ENCODE measurements around the gene DNM3.

The DNM3 gene

DNA sequence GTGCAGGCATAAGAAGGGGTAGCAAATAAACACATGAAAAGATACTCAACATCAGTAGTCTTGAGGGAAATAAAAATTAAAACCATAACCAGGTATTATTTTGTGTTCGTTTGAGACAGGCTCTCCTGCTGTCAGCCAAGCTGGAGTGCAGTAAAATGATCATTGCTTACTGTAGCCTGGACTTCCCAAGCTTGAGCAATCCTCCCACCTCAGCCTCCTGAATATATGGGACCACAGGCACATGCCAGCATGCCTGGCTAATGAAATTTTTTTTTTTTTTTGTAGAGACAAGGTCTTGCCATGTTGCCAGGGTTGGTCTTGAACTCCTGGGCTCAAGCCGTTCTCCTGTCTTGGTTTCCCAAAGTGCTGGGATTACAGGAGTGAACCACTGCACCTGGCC is 108.0 kb downstream of the DNM3 start:
- DNase-seq (ENCODE audit: low read depth, low spot score), result no peak

DNA sequence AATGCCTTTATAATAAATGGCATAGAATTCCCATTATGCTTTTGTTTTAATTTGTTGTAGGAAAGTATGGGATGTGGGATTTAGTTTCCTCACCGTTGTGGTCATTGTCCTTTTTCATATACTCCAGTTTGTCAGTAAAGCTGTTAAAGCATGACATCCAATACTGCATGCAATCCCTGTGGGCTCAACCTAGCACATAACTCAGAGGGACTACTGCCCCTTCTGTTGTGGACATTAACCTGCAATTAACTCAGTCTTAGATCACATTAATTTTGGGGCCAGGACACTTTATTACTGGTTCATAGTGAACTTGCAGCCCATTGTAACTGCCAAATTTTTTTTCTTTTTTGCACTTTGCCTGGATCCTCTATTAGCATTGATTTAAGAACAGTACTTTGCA is 112.5 kb downstream of the DNM3 start:
- no peak overlapping the region for H3K4me3 ChIP-seq (ENCODE audit: low read length)
- DNase-seq (ENCODE audit: low read depth, low spot score), result no peak

More for the DNA sequence above, 108.0 kb downstream of the DNM3 start:
- H3K4me3 ChIP-seq (ENCODE audit: low read length), result no peak overlapping the region

DNA sequence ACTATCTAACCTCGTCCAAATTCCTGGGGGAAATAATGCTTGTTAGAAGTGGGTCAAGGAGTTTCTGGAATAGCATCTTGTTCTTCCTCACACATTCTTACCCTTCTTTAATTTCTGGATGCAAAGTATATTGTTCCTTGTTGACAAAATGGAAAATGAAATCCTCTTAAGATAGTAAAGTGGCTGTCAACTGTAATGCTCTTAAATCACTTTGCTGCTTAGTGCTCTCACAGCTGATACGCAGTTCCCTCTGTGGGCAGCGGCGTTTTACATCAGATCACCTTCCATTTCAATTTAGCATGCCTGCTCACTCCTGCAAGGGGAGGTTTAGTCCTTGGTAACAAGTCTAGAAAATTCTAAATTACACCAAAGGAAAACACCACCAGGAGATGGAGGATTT is 113.1 kb downstream of the DNM3 start:
- no peak overlapping the region for H3K4me3 ChIP-seq (ENCODE audit: low read length)
- no peak for DNase-seq (ENCODE audit: low read depth, low spot score)

DNA sequence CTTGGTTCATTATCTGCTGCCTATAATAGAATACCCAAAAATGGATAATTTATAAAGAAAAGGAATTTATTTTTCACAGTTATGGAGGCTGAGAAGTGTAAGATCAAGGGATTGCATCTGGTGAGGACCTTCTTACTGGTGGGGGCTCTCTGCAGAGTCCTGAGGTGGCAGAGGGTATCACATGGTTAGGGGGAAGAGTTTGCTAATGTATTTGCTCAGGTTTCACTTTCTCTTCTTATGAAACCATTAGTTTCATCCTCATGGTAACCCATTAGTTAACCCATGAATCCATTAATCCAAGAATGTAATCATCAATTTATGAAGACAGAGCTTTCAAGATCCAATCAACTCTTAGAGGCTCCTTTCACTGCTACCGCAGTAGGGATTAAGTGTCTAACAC is 120.6 kb downstream of the DNM3 start:
- DNase-seq (ENCODE audit: low read depth, low spot score), result no peak
- H3K4me3 ChIP-seq (ENCODE audit: low read length), result no peak overlapping the region

DNA sequence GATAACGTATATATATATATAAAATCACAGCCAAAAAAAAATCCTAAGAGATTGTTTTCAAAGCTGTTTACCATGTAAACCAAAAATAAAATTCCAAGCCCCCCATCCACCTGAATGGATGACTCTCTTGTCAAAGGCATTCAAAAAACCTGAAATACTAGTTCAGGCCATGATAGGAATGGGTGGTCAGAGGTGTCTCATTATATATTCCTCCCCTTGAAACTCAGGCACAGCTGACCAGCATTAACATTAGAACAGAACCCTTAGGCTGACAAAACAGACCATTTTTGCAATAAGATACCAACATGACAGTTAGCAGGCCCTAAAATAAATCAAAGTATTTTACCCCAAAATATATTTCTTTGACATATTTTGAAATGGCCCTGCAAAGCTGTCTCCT is 122.5 kb downstream of the DNM3 start:
- no peak overlapping the region for H3K4me3 ChIP-seq (ENCODE audit: low read length)
- DNase-seq (ENCODE audit: low read depth, low spot score), result no peak

DNA sequence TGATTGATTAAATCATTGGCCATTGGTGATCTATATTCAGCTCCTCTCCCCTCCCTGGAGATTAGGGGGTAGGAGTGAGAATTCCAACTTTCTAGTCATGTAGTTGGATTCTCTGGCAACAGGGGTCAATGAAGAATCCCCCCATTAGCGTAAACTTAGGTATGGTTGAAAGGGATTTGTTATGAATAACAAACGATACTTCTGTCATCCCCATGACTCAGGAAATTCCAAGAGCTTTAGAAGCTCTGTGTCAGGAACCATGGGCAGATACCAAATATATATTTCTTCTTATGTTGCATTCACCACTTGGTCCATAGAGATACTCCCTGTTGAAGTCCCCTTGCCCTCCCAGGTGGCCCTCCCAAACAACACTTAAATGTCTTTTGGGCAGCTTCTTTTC is 124.5 kb downstream of the DNM3 start:
- no peak for DNase-seq (ENCODE audit: low read depth, low spot score)

DNA sequence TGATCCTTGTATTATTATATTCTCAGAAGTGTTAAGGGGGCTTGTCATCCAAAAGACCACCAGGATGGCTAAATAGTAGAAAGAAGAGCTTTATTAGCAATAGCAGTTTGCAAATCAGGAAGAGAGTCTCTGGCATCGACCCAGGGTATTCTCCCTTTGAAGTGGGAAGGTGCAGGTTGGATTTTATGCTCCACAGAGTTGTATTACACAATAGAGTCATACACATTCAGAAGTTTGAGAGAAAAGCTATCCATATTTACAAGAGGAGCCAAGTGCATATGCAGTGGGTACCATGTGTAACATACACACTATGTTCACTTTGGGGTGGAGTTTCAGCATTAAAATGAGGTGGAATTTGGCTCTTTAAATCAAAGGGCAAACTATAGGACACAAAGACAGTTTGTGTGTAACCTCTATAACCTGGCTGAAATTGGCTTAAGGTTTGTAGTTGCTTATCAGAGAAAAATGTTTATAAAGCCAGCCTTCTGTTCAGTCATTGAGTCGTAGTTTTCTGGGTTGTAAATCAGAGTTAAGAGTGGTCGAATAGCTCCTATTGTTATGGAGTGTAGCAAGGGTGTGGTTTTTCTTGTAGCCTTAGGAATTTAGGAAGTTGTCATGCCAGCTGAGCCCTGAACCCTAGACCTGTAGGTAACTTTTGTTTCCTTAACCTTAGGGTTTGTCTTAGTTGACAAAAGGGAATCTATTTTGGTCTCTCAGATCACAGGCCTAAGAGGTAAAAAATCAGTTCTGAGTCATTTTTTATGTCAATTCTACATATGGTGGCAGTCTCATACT is 125.3 kb downstream of the DNM3 start:
- no peak for DNase-seq (ENCODE audit: low read depth, low spot score)
- H3K4me3 ChIP-seq (ENCODE audit: low read length), result no peak overlapping the region

More for the DNA sequence above, 124.5 kb downstream of the DNM3 start:
- H3K4me3 ChIP-seq (ENCODE audit: low read length), result no peak overlapping the region

DNA sequence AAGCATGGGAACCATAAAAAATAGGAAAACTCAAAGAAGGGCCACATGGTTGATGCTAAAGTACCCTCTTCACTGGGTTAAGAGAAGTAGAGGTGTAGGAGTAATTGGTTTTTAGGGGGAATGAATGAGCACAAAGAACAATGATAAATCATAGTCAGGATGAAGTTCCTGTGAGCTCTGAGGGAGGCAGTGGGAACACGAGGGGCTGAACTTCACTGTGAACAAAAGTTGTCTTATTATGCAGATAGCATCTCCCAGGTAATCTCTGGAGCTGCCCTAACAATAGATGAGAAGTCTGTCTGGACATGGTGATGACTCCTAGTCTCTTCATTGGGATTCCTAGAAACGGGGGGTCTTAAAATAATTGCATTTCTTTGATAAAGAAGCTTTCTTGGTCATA is 127.9 kb downstream of the DNM3 start:
- no peak for DNase-seq (ENCODE audit: low read depth, low spot score)
- H3K4me3 ChIP-seq (ENCODE audit: low read length), result no peak overlapping the region

DNA sequence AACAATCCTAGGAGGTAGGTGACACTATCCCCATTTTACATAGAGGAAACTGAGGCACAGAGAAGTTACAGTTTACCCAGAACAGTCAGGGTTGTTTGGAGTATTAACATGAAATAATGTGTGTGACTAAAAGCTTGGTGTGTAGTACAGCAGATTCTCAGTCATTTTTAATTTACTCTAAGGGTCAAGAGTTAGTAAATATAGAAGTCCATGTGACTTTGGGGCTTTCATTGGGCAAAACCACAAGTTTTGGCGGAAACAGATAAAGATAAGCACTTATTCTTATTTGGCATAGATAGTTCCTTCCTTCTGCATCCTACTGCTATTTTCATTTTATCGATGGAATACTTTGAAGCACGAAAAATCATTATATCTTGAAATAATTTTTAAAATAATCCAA is 128.5 kb downstream of the DNM3 start:
- DNase-seq (ENCODE audit: low read depth, low spot score), result no peak

DNA sequence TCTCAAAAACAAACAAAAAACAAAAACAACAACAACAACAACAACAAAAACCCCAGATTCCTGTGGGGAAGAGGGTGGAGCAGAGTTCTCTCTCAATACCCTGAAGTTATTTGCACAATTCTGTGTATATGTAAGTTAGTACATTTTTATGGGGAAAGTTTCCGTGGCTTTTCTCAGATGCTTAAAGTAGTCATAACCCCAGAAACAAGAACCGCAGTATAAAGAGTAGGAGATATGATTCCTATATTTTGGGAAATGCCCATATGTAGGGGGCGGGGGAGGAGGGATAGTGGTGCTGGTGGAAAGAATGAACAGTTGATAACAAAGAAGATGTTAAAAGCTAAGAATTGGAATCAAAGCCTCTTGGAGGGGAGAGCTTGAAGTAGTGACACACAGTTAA is 131.5 kb downstream of the DNM3 start:
- H3K4me3 ChIP-seq (ENCODE audit: low read length), result no peak overlapping the region
- DNase-seq (ENCODE audit: low read depth, low spot score), result no peak

More for the DNA sequence above, 128.5 kb downstream of the DNM3 start:
- no peak overlapping the region for H3K4me3 ChIP-seq (ENCODE audit: low read length)

DNA sequence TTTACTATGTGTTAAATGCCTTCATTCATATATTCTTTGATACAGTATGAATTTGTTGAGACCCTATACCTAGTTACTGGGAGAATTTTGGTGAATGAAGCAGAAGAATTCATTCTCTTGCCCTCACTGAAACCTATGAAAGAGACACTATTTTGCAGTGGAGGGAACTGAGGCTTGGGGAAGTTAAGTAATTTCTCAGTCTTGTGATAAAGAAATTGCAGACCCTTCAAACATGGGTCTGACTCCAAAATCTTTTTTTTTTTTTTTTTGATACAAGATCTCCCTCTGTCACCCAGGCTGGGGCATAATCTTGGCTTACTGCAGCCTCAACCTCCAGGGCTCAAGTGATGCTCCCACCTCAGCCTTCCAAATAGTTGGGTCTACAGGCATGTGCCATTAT is 132.1 kb downstream of the DNM3 start:
- DNase-seq (ENCODE audit: low read depth, low spot score), result no peak

DNA sequence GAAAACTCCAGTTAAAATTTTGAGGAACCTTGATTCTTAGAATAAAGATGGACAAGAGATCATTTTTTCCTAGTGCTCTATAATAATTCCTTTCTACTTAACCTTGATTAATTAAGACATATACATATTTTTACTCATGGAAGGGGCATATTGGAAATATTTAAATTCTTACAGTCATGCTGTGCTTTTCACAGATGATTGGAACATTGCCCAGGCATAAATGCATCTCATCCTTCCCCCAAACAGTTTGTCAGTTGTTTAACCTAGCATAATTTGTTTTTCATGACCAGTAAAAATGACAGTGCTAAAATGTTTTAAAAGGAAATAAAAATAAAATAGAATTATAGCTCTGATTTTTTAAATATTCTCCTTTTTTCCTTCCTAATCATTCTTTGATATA is 140.0 kb downstream of the DNM3 start:
- H3K4me3 ChIP-seq (ENCODE audit: low read length), result no peak overlapping the region
- no peak for DNase-seq (ENCODE audit: low read depth, low spot score)

More for the DNA sequence above, 132.1 kb downstream of the DNM3 start:
- no peak overlapping the region for H3K4me3 ChIP-seq (ENCODE audit: low read length)

DNA sequence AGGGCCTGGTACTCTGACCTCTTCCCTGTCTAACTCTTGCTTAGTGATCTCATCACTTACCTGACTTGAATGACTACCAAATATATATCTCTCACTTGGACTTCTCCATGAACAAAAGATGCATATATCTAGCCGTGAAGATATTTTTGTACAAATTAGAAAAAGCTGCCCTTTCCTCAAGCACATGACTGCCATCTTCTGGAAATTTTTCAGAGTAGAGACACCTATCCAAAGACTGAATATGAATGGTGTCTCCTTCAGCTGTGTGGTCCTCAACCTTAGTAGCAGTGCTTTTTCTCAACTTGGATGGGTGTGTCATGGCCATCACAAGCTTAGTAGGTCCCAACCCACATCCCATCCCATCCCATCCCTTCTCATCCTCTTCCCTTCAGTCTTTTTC is 142.3 kb downstream of the DNM3 start:
- no peak overlapping the region for H3K4me3 ChIP-seq (ENCODE audit: low read length)
- DNase-seq (ENCODE audit: low read depth, low spot score), result no peak

DNA sequence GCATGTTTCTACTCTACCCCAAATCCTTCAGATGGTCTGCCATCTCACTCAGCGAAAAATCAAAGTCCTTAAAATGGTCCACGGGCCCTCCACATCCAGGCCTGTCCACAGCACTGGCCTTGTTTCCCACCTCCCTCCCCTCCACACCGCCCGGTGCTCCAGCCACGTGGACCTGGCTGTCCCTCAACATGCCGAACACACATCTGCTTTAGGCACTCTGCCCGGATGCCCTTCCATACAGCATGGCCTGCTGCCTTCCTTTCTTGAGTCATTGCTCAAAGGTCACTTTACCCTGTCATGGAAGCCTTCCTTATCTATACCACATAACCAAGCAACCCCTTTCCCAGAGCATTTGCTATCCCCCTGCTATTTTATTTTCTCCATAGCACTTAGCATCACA is 143.0 kb downstream of the DNM3 start:
- H3K4me3 ChIP-seq (ENCODE audit: low read length), result no peak overlapping the region
- no peak for DNase-seq (ENCODE audit: low read depth, low spot score)

DNA sequence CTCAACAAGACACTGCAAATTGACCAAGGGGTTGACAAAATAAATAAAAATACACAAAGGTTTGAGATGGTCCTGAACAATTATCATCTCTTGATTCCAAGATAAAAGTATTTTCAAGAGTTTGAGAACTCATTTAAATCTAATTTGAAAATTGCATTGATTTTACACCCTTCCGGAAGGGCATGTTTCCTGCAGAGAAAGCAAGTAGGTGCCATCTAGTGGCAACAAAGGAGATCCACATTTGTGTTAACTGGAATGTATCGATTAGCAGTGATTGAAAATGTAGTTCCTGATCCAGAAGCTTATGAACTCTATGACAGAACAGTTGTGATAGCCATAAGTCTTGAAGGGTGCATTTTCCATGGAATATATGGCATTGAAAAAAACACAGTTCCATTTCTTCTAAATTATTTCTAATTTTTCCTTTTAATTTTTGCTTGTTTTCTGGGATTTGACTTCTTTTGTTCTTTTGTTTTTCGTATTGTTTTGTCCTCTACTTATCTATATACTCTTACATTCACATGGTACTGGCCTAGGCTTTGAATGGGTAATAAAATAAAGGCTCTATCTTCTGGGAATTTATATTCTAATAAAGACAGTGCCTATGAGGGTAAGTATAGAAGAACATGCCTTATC is 143.7 kb downstream of the DNM3 start:
- no peak for DNase-seq (ENCODE audit: low read depth, low spot score)
- H3K4me3 ChIP-seq (ENCODE audit: low read length), result no peak overlapping the region

DNA sequence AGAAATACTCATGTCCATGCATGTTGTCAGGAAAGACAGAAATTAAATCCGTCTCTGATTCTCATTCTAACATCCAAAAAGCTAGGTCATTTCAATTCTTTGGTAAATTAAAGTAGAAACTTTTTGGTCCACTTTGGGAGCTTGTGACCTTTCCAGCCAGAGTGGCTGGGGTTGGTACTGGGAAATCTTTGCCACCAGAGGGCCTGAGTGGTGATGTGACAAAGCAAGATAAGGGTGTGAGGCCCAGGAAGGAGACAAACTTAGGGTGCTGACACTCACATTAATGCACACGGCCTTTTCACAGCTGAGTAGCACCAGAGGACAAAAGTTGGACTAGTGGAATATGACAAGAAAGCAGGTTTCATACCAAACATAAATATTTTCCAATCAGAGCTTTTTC is 144.3 kb downstream of the DNM3 start:
- no peak overlapping the region for H3K4me3 ChIP-seq (ENCODE audit: low read length)
- no peak for DNase-seq (ENCODE audit: low read depth, low spot score)

DNA sequence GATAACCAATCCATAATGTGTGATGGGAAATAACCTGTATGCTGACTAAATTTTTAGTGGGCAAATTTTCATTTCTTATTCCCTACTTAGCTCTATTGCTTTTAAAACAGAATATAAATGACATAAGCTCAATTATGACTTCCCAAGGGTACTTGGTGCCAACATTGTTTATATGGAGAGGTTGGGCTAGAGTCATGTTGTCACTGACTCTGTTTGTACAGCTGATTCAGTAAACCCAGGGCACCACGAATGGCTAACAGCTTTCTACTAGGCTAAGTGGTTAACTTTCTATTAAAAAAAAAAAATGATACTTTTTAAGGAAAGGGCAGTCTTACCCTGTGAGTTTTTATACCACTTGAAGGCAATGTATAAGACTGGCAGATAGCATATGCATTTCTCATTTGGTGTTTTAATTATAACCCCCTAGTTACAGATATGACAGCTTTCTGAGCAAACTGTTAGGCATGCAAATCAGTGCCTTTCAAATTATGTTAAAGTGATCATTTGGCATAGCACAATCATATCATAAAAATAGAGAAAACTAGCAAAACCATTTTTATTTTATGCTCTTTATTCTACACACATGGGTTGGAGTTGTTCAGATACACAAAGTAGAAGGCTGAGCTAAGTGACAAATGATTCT is 147.1 kb downstream of the DNM3 start:
- no peak for DNase-seq (ENCODE audit: low read depth, low spot score)
- H3K4me3 ChIP-seq (ENCODE audit: low read length), result no peak overlapping the region

DNA sequence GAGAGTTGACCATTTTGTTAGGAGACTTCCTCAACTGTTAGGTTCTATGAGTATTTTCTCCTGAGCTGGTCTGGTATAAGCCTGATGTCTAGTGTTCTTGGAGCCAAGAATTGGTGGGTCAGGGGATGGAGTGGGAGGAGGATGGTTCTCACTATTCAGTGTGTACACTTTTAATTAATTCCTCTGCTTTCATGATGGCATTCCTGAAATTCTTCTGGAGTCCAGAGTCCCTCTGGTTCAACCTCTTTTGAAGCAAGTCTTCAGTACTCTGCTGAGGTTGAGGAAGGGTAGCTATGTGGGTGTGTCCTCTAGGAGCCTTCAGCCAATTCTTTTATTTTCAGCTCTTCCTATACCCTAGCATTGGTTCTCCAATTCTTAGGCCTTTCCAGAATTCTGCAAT is 149.1 kb downstream of the DNM3 start:
- H3K4me3 ChIP-seq (ENCODE audit: low read length), result no peak overlapping the region
- no peak for DNase-seq (ENCODE audit: low read depth, low spot score)

DNA sequence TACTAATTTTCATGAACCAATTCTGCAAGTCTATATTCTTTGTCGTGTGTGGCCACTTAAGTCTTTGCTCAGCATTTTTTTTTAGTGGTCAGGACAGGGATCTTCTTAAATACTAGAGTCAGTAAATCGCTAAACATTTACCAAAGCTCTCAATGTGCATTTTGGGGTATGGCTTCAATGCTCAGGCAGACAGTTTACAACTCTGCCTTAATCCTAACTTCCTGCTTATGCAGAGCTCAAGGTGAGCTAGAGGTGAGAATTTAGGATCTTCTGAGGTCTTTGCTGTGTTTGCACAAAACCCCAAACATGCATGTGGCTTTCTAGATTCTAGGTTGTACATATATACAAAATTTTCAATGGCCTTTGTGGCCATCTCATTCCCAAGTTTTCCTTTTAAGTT is 153.0 kb downstream of the DNM3 start:
- no peak overlapping the region for H3K4me3 ChIP-seq (ENCODE audit: low read length)
- no peak for DNase-seq (ENCODE audit: low read depth, low spot score)

DNA sequence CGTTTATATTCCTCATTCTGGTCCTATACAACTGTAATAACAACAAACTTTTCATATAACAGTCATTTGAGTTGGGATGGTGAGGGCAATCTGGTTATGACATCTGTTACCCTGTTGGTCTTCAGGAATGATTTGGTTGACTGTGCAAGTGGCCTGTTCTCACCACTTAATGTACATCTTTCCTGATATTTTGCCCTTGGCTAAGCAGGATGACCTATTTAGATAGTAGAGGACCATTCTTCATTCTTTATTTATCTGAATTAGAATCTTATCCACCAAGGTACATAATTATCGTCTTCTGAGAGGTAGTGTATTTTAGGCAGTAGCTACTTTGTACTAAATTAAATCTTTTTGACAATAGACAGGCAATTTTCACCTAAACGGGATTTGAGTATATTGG is 154.3 kb downstream of the DNM3 start:
- H3K4me3 ChIP-seq (ENCODE audit: low read length), result no peak overlapping the region
- no peak for DNase-seq (ENCODE audit: low read depth, low spot score)
